Fibroblast of villous mesenchyme (primary cell): ENCODE measurements around the gene TRAF6. TPM values are rescaled to one million over a fixed set of nuclear protein-coding genes. Genes with fewer than 3 reads are reported as not detected.
A peak's percentile ranks its signal among the peaks of the same experiment; 100 is the strongest.

ENCODE experiments used
- DNase-seq: peaks from one replicate; pipeline ENCODE4 v3.0.0-alpha.2; 2010; ENCODE audit warnings: low read depth
- H3K4me3 ChIP-seq: 2 replicates; pipeline ENCODE4 v1.5.1; 2011; ENCODE audit warnings: low read depth, mild to moderate bottlenecking, low read length
- CTCF ChIP-seq: IDR thresholded peaks from 2 replicates; pipeline ENCODE4 v1.5.1; 2012; ENCODE audit warnings: low read depth, mild to moderate bottlenecking, low read length; ENCODE audit not compliant: insufficient read depth
- total RNA-seq: library from RNA; depleted of rRNA; stranded (reverse); fragments of >200 nt; gene quantifications from 2 replicates; pipeline ENCODE4 v1.2.3, GENCODE V29; 2012

TRAF6 gene
- total RNA-seq, 1 donor, result 13.4 TPM

- no peak for DNase-seq
- no peak for TF ChIP-seq CTCF
- H3K4me3 ChIP-seq, result no peak overlapping the region
These were observed 42.2 kb downstream of the TRAF6 start for GRCh38 chr11:36467916-36468315.

- no peak for DNase-seq
- TF ChIP-seq CTCF, result no peak
These were observed 43.1 kb downstream of the TRAF6 start for GRCh38 chr11:36467012-36467411.

GRCh38 chr11:36465449-36466163 is 44.5 kb downstream of the TRAF6 start:
- H3K4me3 ChIP-seq, result no peak overlapping the region
- no peak for TF ChIP-seq CTCF
- DNase-seq, result peak; percentile 65

More at GRCh38 chr11:36467012-36467411, 43.1 kb downstream of the TRAF6 start:
- H3K4me3 ChIP-seq, result no peak overlapping the region

- no peak overlapping the region for H3K4me3 ChIP-seq
- peak; percentile 28 for DNase-seq
- TF ChIP-seq CTCF, result no peak
These were observed 45.4 kb downstream of the TRAF6 start for GRCh38 chr11:36464720-36465119.

GRCh38 chr11:36463781-36464180 is 46.3 kb downstream of the TRAF6 start:
- no peak overlapping the region for H3K4me3 ChIP-seq
- DNase-seq, result peak; percentile 78
- no peak for TF ChIP-seq CTCF

GRCh38 chr11:36462321-36462720 is 47.8 kb downstream of the TRAF6 start:
- H3K4me3 ChIP-seq, result no peak overlapping the region
- TF ChIP-seq CTCF, result no peak

GRCh38 chr11:36460220-36460619 is 49.9 kb downstream of the TRAF6 start:
- H3K4me3 ChIP-seq, result no peak overlapping the region
- TF ChIP-seq CTCF, result no peak
- no peak for DNase-seq

More at GRCh38 chr11:36462321-36462720, 47.8 kb downstream of the TRAF6 start:
- DNase-seq, result no peak
